ENCODE data around the gene LAGE3. TPM values are rescaled to one million over a fixed set of nuclear protein-coding genes. Genes with fewer than 3 reads are reported as not detected.

LAGE3 gene
- total RNA-seq, 1 experiment from 2014 or later, result 21.1 TPM

GRCh38 chrX:154452823-154453222, 26.3 kb downstream of the LAGE3 start:
- H3K36me3 Mint-ChIP-seq (ENCODE audit: insufficient read depth, unreplicated experiment), result peaks cover 30% of the 10 kb centered on the region
- no peaks in the 10 kb centered on the region for H3K9me3 Mint-ChIP-seq (ENCODE audit: unreplicated experiment)
- peaks cover 6% of the 10 kb centered on the region for H3K4me1 Mint-ChIP-seq (ENCODE audit: insufficient read depth, unreplicated experiment)
- no peak for DNase-seq (ENCODE audit: unreplicated experiment)
- H3K4me3 Mint-ChIP-seq (ENCODE audit: unreplicated experiment), result no peak overlapping the region
- intact Hi-C loops (cut with micrococcal nuclease), result no loop called here
- ChIA-PET CTCF (interaction anchor here (0.6 to 1.3 kb wide), 3 partner anchors 8 to 81 kb away, joined by 3 read pairs; no protein-coding TSS in a partner anchor), POLR2A (no interaction called here)
- no TSS peak for BruUV-seq (replicated peaks)
- H3K27me3 Mint-ChIP-seq (ENCODE audit: insufficient read depth, unreplicated experiment), result peaks cover 31% of the 10 kb centered on the region
- H3K27ac Mint-ChIP-seq (ENCODE audit: low read depth, unreplicated experiment), result no peak overlapping the region
- TF ChIP-seq CTCF (IDR thresholded peaks at IDR 0.05; ENCODE audit: unreplicated experiment), result no peak

GRCh38 chrX:154450312-154450711, 28.8 kb downstream of the LAGE3 start:
- Mint-ChIP-seq H3K4me3 (ENCODE audit: unreplicated experiment) (no peak overlapping the region), H3K27ac (ENCODE audit: low read depth, unreplicated experiment) (no peak overlapping the region), H3K27me3 (ENCODE audit: insufficient read depth, unreplicated experiment) (peaks cover 50% of the 10 kb centered on the region), H3K36me3 (ENCODE audit: insufficient read depth, unreplicated experiment) (peaks cover 31% of the 10 kb centered on the region), H3K9me3 (ENCODE audit: unreplicated experiment) (no peaks in the 10 kb centered on the region), H3K4me1 (ENCODE audit: insufficient read depth, unreplicated experiment) (no peaks in the 10 kb centered on the region)
- no peak for DNase-seq (ENCODE audit: unreplicated experiment)
- CTCF ChIA-PET, result no interaction called here
- BruUV-seq (replicated peaks), result no TSS peak
- intact Hi-C loops (cut with micrococcal nuclease), result no loop called here
- POLR2A ChIA-PET, result no interaction called here
- no peak for TF ChIP-seq CTCF (IDR thresholded peaks at IDR 0.05; ENCODE audit: unreplicated experiment)

- H3K4me1 Mint-ChIP-seq (ENCODE audit: insufficient read depth, unreplicated experiment), result no peaks in the 10 kb centered on the region
- no peaks in the 10 kb centered on the region for H3K9me3 Mint-ChIP-seq (ENCODE audit: unreplicated experiment)
- peaks cover 31% of the 10 kb centered on the region for H3K36me3 Mint-ChIP-seq (ENCODE audit: insufficient read depth, unreplicated experiment)
- no peak for DNase-seq (ENCODE audit: unreplicated experiment)
- no peak overlapping the region for H3K27ac Mint-ChIP-seq (ENCODE audit: low read depth, unreplicated experiment)
- ChIA-PET POLR2A (no interaction called here), CTCF (no interaction called here)
- TF ChIP-seq CTCF (IDR thresholded peaks at IDR 0.05; ENCODE audit: unreplicated experiment), result no peak
- peaks cover 44% of the 10 kb centered on the region for H3K27me3 Mint-ChIP-seq (ENCODE audit: insufficient read depth, unreplicated experiment)
- intact Hi-C loops (cut with micrococcal nuclease), result no loop called here
- BruUV-seq (replicated peaks), result no TSS peak
- H3K4me3 Mint-ChIP-seq (ENCODE audit: unreplicated experiment), result no peak overlapping the region
These were observed 29.5 kb downstream of the LAGE3 start for GRCh38 chrX:154449618-154450017.

GRCh38 chrX:154448484-154448883, 30.6 kb downstream of the LAGE3 start:
- TF ChIP-seq CTCF (IDR thresholded peaks at IDR 0.05; ENCODE audit: unreplicated experiment), result no peak
- Mint-ChIP-seq H3K9me3 (ENCODE audit: unreplicated experiment) (no peaks in the 10 kb centered on the region), H3K36me3 (ENCODE audit: insufficient read depth, unreplicated experiment) (peaks cover 36% of the 10 kb centered on the region), H3K27ac (ENCODE audit: low read depth, unreplicated experiment) (no peak overlapping the region), H3K4me3 (ENCODE audit: unreplicated experiment) (no peak overlapping the region), H3K27me3 (ENCODE audit: insufficient read depth, unreplicated experiment) (peaks cover 34% of the 10 kb centered on the region), H3K4me1 (ENCODE audit: insufficient read depth, unreplicated experiment) (no peaks in the 10 kb centered on the region)
- ChIA-PET CTCF (interaction anchor here (0.5 kb wide), 1 partner anchor 28 kb away, joined by 3 read pairs; no protein-coding TSS in a partner anchor), POLR2A (interaction anchor here (0.5 kb wide), 1 partner anchor 49 kb away, joined by 3 read pairs; no protein-coding TSS in a partner anchor)
- DNase-seq (ENCODE audit: unreplicated experiment), result no peak
- BruUV-seq (replicated peaks), result no TSS peak
- intact Hi-C loops (cut with micrococcal nuclease), result no loop called here

All from MCF 10A (cell line).